GOT3 (cell line): ENCODE results near the gene UNC13D.
"Not testable (repeated sequence)": the region's sequence is repeated elsewhere in the genome, so short reads cannot be mapped to it uniquely, and the experiment has no call there.

Source experiments
- DNase-seq: peaks from one replicate; lab custom pipeline; 2025; ENCODE audit warnings: mixed read lengths; lab: John Stamatoyannopoulos, UW

UNC13D gene

GRCh38 chr17:75820094-75821080 is 23.8 kb downstream of the UNC13D start:
- DNase-seq: no peak

GRCh38 chr17:75819678-75820077 is 24.5 kb downstream of the UNC13D start:
- no peak for DNase-seq

- no peak for DNase-seq
These were observed 25.1 kb downstream of the UNC13D start for GRCh38 chr17:75819116-75819515.

GRCh38 chr17:75818326-75818885 is 25.8 kb downstream of the UNC13D start:
- DNase-seq: no peak

- no peak for DNase-seq
These were observed 26.6 kb downstream of the UNC13D start for GRCh38 chr17:75817571-75817970.

- DNase-seq: no peak
These were observed 27.5 kb downstream of the UNC13D start for GRCh38 chr17:75816693-75817092.

- DNase-seq: no peak
These were observed 28.8 kb downstream of the UNC13D start for GRCh38 chr17:75815399-75815798.

- DNase-seq: no peak
These were observed 29.3 kb downstream of the UNC13D start for GRCh38 chr17:75814900-75815373.

- no peak for DNase-seq
These were observed 30.2 kb downstream of the UNC13D start for GRCh38 chr17:75814021-75814395.

- no peak for DNase-seq
These were observed 30.9 kb downstream of the UNC13D start for GRCh38 chr17:75813081-75814020.

- no peak for DNase-seq
These were observed 31.8 kb downstream of the UNC13D start for GRCh38 chr17:75812096-75813013.

GRCh38 chr17:75811174-75811573 is 33.0 kb downstream of the UNC13D start:
- no peak for DNase-seq

- not testable (repeated sequence) for DNase-seq
These were observed 33.4 kb downstream of the UNC13D start for GRCh38 chr17:75810756-75811155.

- DNase-seq: no peak
These were observed 34.0 kb downstream of the UNC13D start for GRCh38 chr17:75810216-75810615.

GRCh38 chr17:75809631-75810111 is 34.5 kb downstream of the UNC13D start:
- DNase-seq: no peak

GRCh38 chr17:75808905-75809621 is 35.1 kb downstream of the UNC13D start:
- DNase-seq: no peak

- DNase-seq: no peak
These were observed 35.7 kb downstream of the UNC13D start for GRCh38 chr17:75808549-75808904.

- no peak for DNase-seq
These were observed 36.3 kb downstream of the UNC13D start for GRCh38 chr17:75807861-75808260.

GRCh38 chr17:75806822-75807500 is 37.2 kb downstream of the UNC13D start:
- no peak for DNase-seq

GRCh38 chr17:75803883-75804282 is 40.3 kb downstream of the UNC13D start:
- no peak for DNase-seq
